Left ventricle myocardium inferior (tissue), 1 donor: Measurements from ENCODE around the gene LRP1B. TPM values are rescaled to one million over a fixed set of nuclear protein-coding genes. Genes with fewer than 3 reads are reported as not detected.

Experiments used
- DNase-seq: peaks from one replicate; pipeline ENCODE4 v3.0.0-alpha.2; 2020
- H3K27ac ChIP-seq: fragments of 200-600 bp; replicated peaks from 2 replicates; pipeline ENCODE4 v1.8.0; 2021
- H3K27me3 ChIP-seq: fragments of 200-600 bp; 2 replicates; pipeline ENCODE4 v1.8.0; 2021; ENCODE audit warnings: low read depth
- H3K36me3 ChIP-seq: fragments of 200-600 bp; 2 replicates; pipeline ENCODE4 v1.8.0; 2021
- H3K4me1 ChIP-seq: fragments of 200-600 bp; 2 replicates; pipeline ENCODE4 v1.8.0; 2021
- H3K4me3 ChIP-seq: fragments of 200-600 bp; 2 replicates; pipeline ENCODE4 v1.8.0; 2021; ENCODE audit warnings: mild to moderate bottlenecking, moderate library complexity
- H3K9me3 ChIP-seq: fragments of 200-600 bp; replicated peaks from 2 replicates; pipeline ENCODE4 v1.8.0; 2021
- CTCF ChIP-seq: fragments of 200-600 bp; IDR thresholded peaks from 2 replicates; pipeline ENCODE4 v1.8.0; 2021; ENCODE audit warnings: antibody characterized with exemption, mild to moderate bottlenecking, borderline replicate concordance
- intact Hi-C: fragments of 100-400 bp; cut with micrococcal nuclease; formaldehyde crosslinking; loops from one replicate; pipeline ENCODE4 v1.11.0; 2022
- total RNA-seq: library from RNA; stranded (reverse); fragmentation: NEBNext Ultra II Directional; extraction: Animal tissue kit (Norgen Biotek cat#: 25700); gene quantifications from one replicate; pipeline ENCODE4 v1.2.1, GENCODE V29; 2021
- donor health status: DM: no; HTN: yes; CAD: no; lungs with severe emphysema.

Gene LRP1B
- total RNA-seq, 1 donor from 2014 or later = 0.08 TPM

DNA sequence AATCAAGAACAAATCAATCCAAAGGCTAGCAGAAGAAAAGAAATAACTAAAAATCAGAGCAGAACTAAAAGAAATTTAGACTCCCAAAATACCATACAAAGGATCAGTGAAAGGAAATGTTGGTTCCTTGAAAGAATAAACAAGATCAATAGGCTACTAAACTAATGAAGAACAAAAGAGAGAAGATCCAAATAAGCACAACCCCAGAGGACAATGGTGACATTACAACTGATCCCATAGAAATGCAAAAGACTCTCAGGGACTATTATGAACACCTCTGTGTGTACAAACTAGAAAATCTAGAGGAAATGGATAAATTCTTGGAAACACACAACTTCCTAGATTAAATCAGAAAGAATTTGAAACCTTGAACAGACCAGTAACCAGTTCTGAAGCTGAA, 1186.9 kb downstream of the LRP1B start:
- peaks cover 12% of the 10 kb centered on the region for H3K9me3 ChIP-seq
- H3K27ac ChIP-seq = no peak overlapping the region
- H3K4me3 ChIP-seq = no peak overlapping the region
- no peaks in the 10 kb centered on the region for H3K4me1 ChIP-seq
- intact Hi-C loops = no loop called here
- no peaks in the 10 kb centered on the region for H3K27me3 ChIP-seq
- no peak for TF ChIP-seq CTCF
- no peaks in the 10 kb centered on the region for H3K36me3 ChIP-seq
- no peak for DNase-seq

DNA sequence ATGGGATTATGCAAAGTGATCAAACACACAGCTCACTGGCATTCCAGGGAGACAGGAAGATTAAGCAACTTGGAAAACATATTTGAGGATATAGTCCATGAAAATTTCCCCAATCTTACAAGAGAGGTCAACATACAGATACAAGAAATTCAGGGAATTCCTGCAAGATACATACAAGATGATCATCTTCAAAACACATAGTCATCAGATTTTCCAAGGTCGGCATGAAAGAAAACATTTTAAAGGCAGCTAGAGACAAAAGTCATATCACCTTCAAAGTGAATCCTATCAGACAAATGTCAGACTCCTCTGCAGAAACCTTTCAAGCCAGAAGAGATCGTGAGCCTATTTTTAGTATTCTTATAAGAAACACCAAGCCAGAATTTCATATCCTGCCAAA, 1188.5 kb downstream of the LRP1B start:
- Histone ChIP-seq H3K9me3 (peaks cover 12% of the 10 kb centered on the region), H3K27me3 (no peaks in the 10 kb centered on the region), H3K4me3 (no peak overlapping the region), H3K36me3 (no peaks in the 10 kb centered on the region), H3K4me1 (no peaks in the 10 kb centered on the region), H3K27ac (no peak overlapping the region)
- intact Hi-C loops = no loop called here
- TF ChIP-seq CTCF = no peak
- DNase-seq = no peak

DNA sequence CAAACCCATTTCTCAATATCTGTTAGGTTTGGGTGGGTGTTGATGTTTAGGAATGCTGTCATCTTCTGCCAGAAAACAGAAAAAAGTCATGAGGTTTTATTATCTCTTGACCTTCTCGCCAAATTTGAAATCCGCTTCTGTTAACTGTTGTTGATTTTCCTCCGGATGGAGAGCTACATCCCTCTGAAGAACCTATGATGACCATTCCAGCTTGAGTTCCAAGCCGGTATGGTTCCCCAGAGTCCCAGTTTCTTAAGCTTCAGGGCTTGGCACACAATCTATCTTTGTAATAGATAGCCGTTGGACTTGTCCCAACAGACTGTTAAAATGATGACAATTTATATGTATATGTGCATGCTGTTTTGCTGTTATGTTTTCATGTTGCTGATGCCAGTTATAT, 1201.0 kb downstream of the LRP1B start:
- H3K4me3 ChIP-seq = no peak overlapping the region
- H3K36me3 ChIP-seq = no peaks in the 10 kb centered on the region
- H3K9me3 ChIP-seq = peaks cover 7% of the 10 kb centered on the region
- H3K27me3 ChIP-seq = no peaks in the 10 kb centered on the region
- no peak for DNase-seq
- TF ChIP-seq CTCF = no peak
- no peak overlapping the region for H3K27ac ChIP-seq
- H3K4me1 ChIP-seq = no peaks in the 10 kb centered on the region
- intact Hi-C loops = no loop called here

DNA sequence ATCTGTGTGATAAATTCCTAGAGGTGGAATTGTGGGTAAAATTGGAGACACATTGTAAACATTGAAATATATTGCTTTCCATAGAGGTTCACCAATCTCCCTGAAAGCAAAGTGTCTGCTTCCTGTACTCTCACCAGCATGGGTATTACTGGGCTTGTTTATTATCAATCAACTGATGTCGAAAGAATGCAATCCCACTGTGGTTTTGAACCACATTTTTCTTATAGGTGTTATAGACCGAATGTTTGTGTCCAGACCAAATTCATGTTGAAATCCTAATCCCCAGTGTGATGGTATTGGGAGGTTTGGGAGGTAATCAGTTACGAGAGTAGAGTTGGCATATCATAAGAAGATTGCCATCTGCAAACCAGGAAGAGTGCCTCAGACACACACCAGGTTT, 1212.4 kb downstream of the LRP1B start:
- TF ChIP-seq CTCF = no peak
- Histone ChIP-seq H3K4me3 (no peak overlapping the region), H3K9me3 (no peaks in the 10 kb centered on the region), H3K27ac (no peak overlapping the region), H3K36me3 (no peaks in the 10 kb centered on the region), H3K27me3 (no peaks in the 10 kb centered on the region), H3K4me1 (no peaks in the 10 kb centered on the region)
- intact Hi-C loops = no loop called here
- DNase-seq = no peak

DNA sequence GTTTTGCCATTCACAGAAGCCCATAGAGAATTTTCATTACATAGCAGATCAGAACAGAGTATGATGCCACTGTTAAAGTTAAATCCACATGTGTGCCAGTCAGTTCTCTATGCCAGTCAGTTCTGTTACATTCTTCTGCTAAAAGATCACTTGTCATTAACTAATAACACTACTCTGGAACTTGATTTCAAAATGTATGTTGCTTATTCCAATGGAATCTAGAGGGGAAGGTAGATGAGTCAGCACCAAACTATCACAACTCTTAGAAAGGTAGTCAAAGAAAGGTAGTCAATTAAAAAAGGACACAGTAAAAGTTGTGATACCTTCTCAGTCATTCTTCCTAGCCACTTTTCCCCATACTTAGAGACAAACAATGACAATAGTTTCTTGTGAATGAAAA, 1214.4 kb downstream of the LRP1B start:
- TF ChIP-seq CTCF = no peak
- Histone ChIP-seq H3K36me3 (no peaks in the 10 kb centered on the region), H3K27ac (no peak overlapping the region), H3K4me1 (no peaks in the 10 kb centered on the region), H3K9me3 (no peaks in the 10 kb centered on the region), H3K4me3 (no peak overlapping the region), H3K27me3 (no peaks in the 10 kb centered on the region)
- intact Hi-C loops = no loop called here
- DNase-seq = no peak

GRCh38 chr2:140910683-140911082, 1220.1 kb downstream of the LRP1B start:
- no peaks in the 10 kb centered on the region for H3K36me3 ChIP-seq
- intact Hi-C loops = no loop called here
- DNase-seq = no peak
- no peaks in the 10 kb centered on the region for H3K9me3 ChIP-seq
- no peak overlapping the region for H3K4me3 ChIP-seq
- H3K4me1 ChIP-seq = peaks cover 10% of the 10 kb centered on the region
- no peaks in the 10 kb centered on the region for H3K27me3 ChIP-seq
- TF ChIP-seq CTCF = no peak
- no peak overlapping the region for H3K27ac ChIP-seq
